ENCODE data around the gene IFT122.

IFT122 gene

GRCh38 chr3:129399145-129399894 is 40.7 kb upstream of the IFT122 start:
- Mint-ChIP-seq H3K36me3 (ENCODE audit: low read depth) (peaks cover 10% of the 10 kb centered on the region), H3K27me3 (ENCODE audit: low read depth) (no peaks in the 10 kb centered on the region), H3K4me3 (peak overlapping the region; percentile 96 to 98 (median 97)), H3K9me3 (no peaks in the 10 kb centered on the region), H3K4me1 (peaks cover 19% of the 10 kb centered on the region), H3K27ac (peak overlapping the region; percentile 99 to 100 (median 100))
- TF ChIP-seq CTCF (IDR thresholded peaks at IDR 0.05; ENCODE audit: unreplicated experiment in 3 of 3): peak; percentile 66 to 85 (median 80)

- peak in 1 of 3 experiments; percentile 43 for TF ChIP-seq CTCF (IDR thresholded peaks at IDR 0.05; ENCODE audit: unreplicated experiment in 3 of 3)
- H3K27me3 Mint-ChIP-seq (ENCODE audit: low read depth): no peaks in the 10 kb centered on the region
- H3K27ac Mint-ChIP-seq: peak overlapping the region; percentile 99 to 100 (median 100)
- H3K4me3 Mint-ChIP-seq: peak overlapping the region; percentile 96 to 98 (median 97)
- peaks cover 4% of the 10 kb centered on the region for H3K36me3 Mint-ChIP-seq (ENCODE audit: low read depth)
- peaks cover 19% of the 10 kb centered on the region for H3K4me1 Mint-ChIP-seq
- no peaks in the 10 kb centered on the region for H3K9me3 Mint-ChIP-seq
These were observed 40.1 kb upstream of the IFT122 start for GRCh38 chr3:129399895-129400357.

- H3K36me3 Mint-ChIP-seq (ENCODE audit: low read depth): no peaks in the 10 kb centered on the region
- peaks cover 18% of the 10 kb centered on the region for H3K4me1 Mint-ChIP-seq
- no peak overlapping the region for H3K4me3 Mint-ChIP-seq
- H3K27me3 Mint-ChIP-seq (ENCODE audit: low read depth): no peaks in the 10 kb centered on the region
- no peaks in the 10 kb centered on the region for H3K9me3 Mint-ChIP-seq
- H3K27ac Mint-ChIP-seq: no peak overlapping the region
- no peak for TF ChIP-seq CTCF (IDR thresholded peaks at IDR 0.05; ENCODE audit: unreplicated experiment in 3 of 3)
These were observed 37.8 kb upstream of the IFT122 start for GRCh38 chr3:129402210-129402609.

- Mint-ChIP-seq H3K4me3 (no peak overlapping the region), H3K9me3 (no peaks in the 10 kb centered on the region), H3K4me1 (peaks cover 14% of the 10 kb centered on the region), H3K27me3 (ENCODE audit: low read depth) (no peaks in the 10 kb centered on the region), H3K36me3 (ENCODE audit: low read depth) (no peaks in the 10 kb centered on the region), H3K27ac (no peak overlapping the region)
- no peak for TF ChIP-seq CTCF (IDR thresholded peaks at IDR 0.05; ENCODE audit: unreplicated experiment in 3 of 3)
These were observed 37.4 kb upstream of the IFT122 start for GRCh38 chr3:129402616-129403015.

- Mint-ChIP-seq H3K4me1 (peaks cover 8% of the 10 kb centered on the region), H3K27me3 (ENCODE audit: low read depth) (no peaks in the 10 kb centered on the region), H3K36me3 (ENCODE audit: low read depth) (no peaks in the 10 kb centered on the region), H3K9me3 (no peaks in the 10 kb centered on the region), H3K27ac (no peak overlapping the region), H3K4me3 (no peak overlapping the region)
- TF ChIP-seq CTCF (IDR thresholded peaks at IDR 0.05; ENCODE audit: unreplicated experiment in 3 of 3): no peak
These were observed 36.6 kb upstream of the IFT122 start for GRCh38 chr3:129403450-129403849.

GRCh38 chr3:129404130-129404529 is 35.9 kb upstream of the IFT122 start:
- Mint-ChIP-seq H3K4me3 (no peak overlapping the region), H3K36me3 (ENCODE audit: low read depth) (no peaks in the 10 kb centered on the region), H3K9me3 (no peaks in the 10 kb centered on the region)

More at GRCh38 chr3:129404130-129404529, 35.9 kb upstream of the IFT122 start:
- peaks cover 10% of the 10 kb centered on the region for H3K4me1 Mint-ChIP-seq
- no peak for TF ChIP-seq CTCF (IDR thresholded peaks at IDR 0.05; ENCODE audit: unreplicated experiment in 3 of 3)
- H3K27ac Mint-ChIP-seq: no peak overlapping the region
- H3K27me3 Mint-ChIP-seq (ENCODE audit: low read depth): no peaks in the 10 kb centered on the region

All from nephron (organoid).